ENCODE results near the gene RANBP3. TPM values are rescaled to one million over a fixed set of nuclear protein-coding genes. Genes with fewer than 3 reads are reported as not detected.

Gene RANBP3
- polyA plus RNA-seq, 1 of the 3 experiments (the other 2 are of a cell fraction), result 84.0 TPM

GRCh38 chr19:5996623-5997320, 18.8 kb upstream of the RANBP3 start (continued):
- TF ChIP-seq REST (IDR thresholded peaks at IDR 0.05; ENCODE audit: low read depth, low read length) (no peak), NFIC (IDR thresholded peaks at IDR 0.05; ENCODE audit: borderline replicate concordance) (no peak), RCOR1 (IDR thresholded peaks at IDR 0.05; ENCODE audit: low read length) (no peak)

GRCh38 chr19:5996102-5996501, 18.2 kb upstream of the RANBP3 start:
- no peak for TF ChIP-seq ELF1 (IDR thresholded peaks at IDR 0.05)
- TF ChIP-seq JUND (IDR thresholded peaks at IDR 0.05), result no peak
- TF ChIP-seq SMC3 (IDR thresholded peaks at IDR 0.05; ENCODE audit: low read depth, low read length), result no peak
- TF ChIP-seq REST (IDR thresholded peaks at IDR 0.05; ENCODE audit: low read depth, low read length), result no peak
- no peak for TF ChIP-seq RXRA (IDR thresholded peaks at IDR 0.05; ENCODE audit: borderline replicate concordance, low read depth)
- no peak for TF ChIP-seq RCOR1 (IDR thresholded peaks at IDR 0.05; ENCODE audit: low read length)
- no peak for TF ChIP-seq MEF2A (IDR thresholded peaks at IDR 0.05; ENCODE audit: borderline replicate concordance, low read depth)
- TF ChIP-seq YY1 (IDR thresholded peaks at IDR 0.05; ENCODE audit: low read depth), result no peak
- no peak for TF ChIP-seq CTCF (IDR thresholded peaks at IDR 0.05)
- Histone ChIP-seq H3K9me2 (no peaks in the 10 kb centered on the region), H3K9ac (no peak overlapping the region), H2AFZ (ENCODE audit: low read depth) (no peak overlapping the region), H4K20me1 (ENCODE audit: insufficient read depth) (no peaks in the 10 kb centered on the region), H3K4me3 (ENCODE audit: low read depth in 2 of 2, low read length in 1 of 2) (no peak overlapping the region), H3K27me3 (ENCODE audit: insufficient read depth) (no peaks in the 10 kb centered on the region), H3K79me2 (ENCODE audit: insufficient read depth) (no peaks in the 10 kb centered on the region), H3K9me3 (no peaks in the 10 kb centered on the region), H3F3A (replicated peaks; ENCODE audit: insufficient read depth) (no peaks in the 10 kb centered on the region), H3K4me1 (ENCODE audit: control insufficient read depth in 1 of 2, insufficient read depth in 2 of 2, low read depth in 1 of 2, low read length in 1 of 2) (peaks cover 0 to 32% of the 10 kb centered on the region in 2 experiments; a peak in 2 of 4 replicates), H3K36me3 (replicated peaks in 1 of 2; ENCODE audit: control insufficient read depth in 1 of 2, insufficient read depth in 2 of 2, low read length in 1 of 2) (peaks cover 2 to 5% of the 10 kb centered on the region in 2 experiments), H3K4me2 (no peak overlapping the region), H3K27ac (ENCODE audit: low read depth in 2 of 2, low read length in 1 of 2) (no peak overlapping the region)
- CTCF ChIA-PET, result interaction anchor here (1.0 to 1.6 kb wide), 3 partner anchors 9 to 26 kb away, joined by 3 to 11 read pairs (median 4); no protein-coding TSS in a partner anchor
- WGBS (ENCODE audit: low lambda C conversion rate), result 96% methylated on average over 25 of the region's 26 CpGs
- POLR2A ChIA-PET, result no interaction called here
- DNase-seq, result no peak
